K562 (cell line): ENCODE data around the gene ST8SIA4. TPM values are rescaled to one million over a fixed set of nuclear protein-coding genes. Genes with fewer than 3 reads are reported as not detected.

Experiments used
- BCOR ChIP-seq: fragments of 450-650 bp; IDR thresholded peaks from 2 replicates; pipeline ENCODE4 v1.6.1; 2016
- CBFB ChIP-seq: sonication (generic); formaldehyde crosslinking; IDR thresholded peaks from 2 replicates; pipeline ENCODE4 v1.4.0; 2020; ENCODE audit warnings: mild to moderate bottlenecking, missing genetic modification reagents
- COPS2 ChIP-seq: fragments of 450-650 bp; conservative IDR thresholded peaks from 2 replicates; pipeline ENCODE4 v1.6.1; 2016; ENCODE audit warnings: mild to moderate bottlenecking, moderate library complexity
- DACH1 ChIP-seq: fragments of 450-650 bp; IDR thresholded peaks from 2 replicates; pipeline ENCODE4 v1.6.1; 2018; ENCODE audit not compliant: partially characterized antibody
- EGR1 ChIP-seq: fragments of 450-650 bp; conservative IDR thresholded peaks from 2 replicates; pipeline ENCODE4 v1.6.1; 2017; ENCODE audit warnings: mild to moderate bottlenecking
- ELF2 ChIP-seq: fragments of 250-450 bp; sonication (Bioruptor Pico); IDR thresholded peaks from 2 replicates; pipeline ENCODE4 v1.5.0; 2021; ENCODE audit warnings: mild to moderate bottlenecking
- ESRRB ChIP-seq: fragments of 250-450 bp; sonication (Bioruptor Pico); IDR thresholded peaks from 2 replicates; pipeline ENCODE4 v1.5.0; 2020; ENCODE audit warnings: mild to moderate bottlenecking, moderate library complexity, borderline replicate concordance
- FOXJ2 ChIP-seq: fragments of 200-800 bp; sonication (Bioruptor generic); IDR thresholded peaks from 2 replicates; pipeline ENCODE4 v1.6.1; 2016; ENCODE audit warnings: missing genetic modification characterization, missing compliant biosample characterization
- KDM4B ChIP-seq, 2 experiments: fragments of 450-650 bp in 1 of 2; sonication (generic) in 1 of 2; IDR thresholded peaks; 2 replicates each; pipeline ENCODE4 v1.6.1; 2016 to 2017; ENCODE audit warnings: borderline replicate concordance in 2 of 2, antibody characterized with exemption in 1 of 2, low read depth in 1 of 2, mild to moderate bottlenecking in 1 of 2
- MEIS2 ChIP-seq: fragments of 450-650 bp; IDR thresholded peaks from 2 replicates; pipeline ENCODE4 v1.6.1; 2014; ENCODE audit warnings: mild to moderate bottlenecking; ENCODE audit not compliant: partially characterized antibody
- NELFE ChIP-seq: IDR thresholded peaks from 2 replicates; pipeline ENCODE4 v1.6.1; 2011; ENCODE audit warnings: mild to moderate bottlenecking; ENCODE audit not compliant: insufficient read depth, insufficient read length
- NFYB ChIP-seq: IDR thresholded peaks from 2 replicates; pipeline ENCODE4 v1.6.1; 2011; ENCODE audit warnings: mild to moderate bottlenecking, moderate library complexity; ENCODE audit not compliant: insufficient read length; ENCODE audit errors: extremely low read depth
- NRF1 ChIP-seq, 2 experiments: fragments of 450-650 bp; IDR thresholded peaks in 1 of 2; conservative IDR thresholded peaks in 1 of 2; 2 replicates each; pipeline ENCODE4 v1.6.1; 2014; ENCODE audit warnings: mild to moderate bottlenecking in 2 of 2
- PHF8 ChIP-seq: fragments of 200-600 bp; sonication (generic); IDR thresholded peaks from 2 replicates; pipeline ENCODE4 v1.6.1; 2012; ENCODE audit warnings: mixed run types, mild to moderate bottlenecking, inconsistent platforms, low read length, moderate library complexity, borderline replicate concordance
- POLR2A ChIP-seq: fragments of 450-650 bp; conservative IDR thresholded peaks from 2 replicates; pipeline ENCODE4 v1.6.1; 2016
- POLR2B ChIP-seq: fragments of 450-650 bp; IDR thresholded peaks from 2 replicates; pipeline ENCODE4 v1.6.1; 2018; ENCODE audit warnings: low read depth; ENCODE audit not compliant: partially characterized antibody
- POLR2G ChIP-seq: fragments of 200-400 bp; formaldehyde crosslinking; IDR thresholded peaks from 2 replicates; pipeline ENCODE4 v1.6.1; 2017; ENCODE audit warnings: low read depth, mild to moderate bottlenecking, antibody characterized with exemption, low read length, moderate library complexity
- POLR2H ChIP-seq: IDR thresholded peaks from 2 replicates; pipeline ENCODE4 v1.6.1; 2016; ENCODE audit warnings: missing genetic modification characterization, low read depth, mild to moderate bottlenecking, control low read depth, missing compliant biosample characterization, moderate library complexity
- RBM15 ChIP-seq: fragments of 200-400 bp; formaldehyde crosslinking; IDR thresholded peaks from 2 replicates; pipeline ENCODE4 v1.6.1; 2018; ENCODE audit warnings: mild to moderate bottlenecking, low read length, moderate library complexity; ENCODE audit not compliant: insufficient read depth
- TAF1 ChIP-seq: IDR thresholded peaks from 2 replicates; pipeline ENCODE4 v1.6.1; 2011; ENCODE audit warnings: mild to moderate bottlenecking, low read length, moderate library complexity; ENCODE audit not compliant: insufficient read depth, control insufficient read depth, severe bottlenecking; ENCODE audit errors: extremely low read depth
- ZNF239 ChIP-seq: fragments of 250-450 bp; sonication (Bioruptor Pico); IDR thresholded peaks from 2 replicates; pipeline ENCODE4 v1.4.0; 2020; ENCODE audit warnings: mild to moderate bottlenecking
- polyA plus RNA-seq, 8 experiments: library from polyadenylated mRNA; depleted of rRNA in 4 of 8; stranded (reverse) in 5 of 8; unstranded in 3 of 8; fragments of >200 nt; fragmentation: Nextera tagmentation in 2 of 8; fragmentation: Illumina TruSeq in 1 of 8; extraction: Ambion mirVana in 2 of 8; extraction: Trizol in 1 of 8; gene quantifications; 2 replicates each; pipeline versions ENCODE4 v1.2.1 to v1.2.3, GENCODE V29; 2011 to 2014; ENCODE audit warnings: inconsistent platforms in 1 of 8, missing spikeins in 1 of 8
- total RNA-seq, 7 experiments: library from RNA; depleted of rRNA in 6 of 7; stranded (reverse); fragments of >200 nt in 6 of 7; fragmentation: Illumina TruSeq in 2 of 7; extraction: Trizol in 2 of 7; gene quantifications; 2 replicates each; pipeline versions ENCODE4 v1.2.1 to v1.2.3, GENCODE V29; 2011 to 2021; ENCODE audit warnings: low replicate concordance in 1 of 7

ST8SIA4 gene
- total and polyA plus RNA-seq, 9 of the 15 experiments (the other 6 are each of a cell fraction or from before 2014, with no cell fraction given) = 0.22 to 2.0 (median 0.54) TPM

DNA sequence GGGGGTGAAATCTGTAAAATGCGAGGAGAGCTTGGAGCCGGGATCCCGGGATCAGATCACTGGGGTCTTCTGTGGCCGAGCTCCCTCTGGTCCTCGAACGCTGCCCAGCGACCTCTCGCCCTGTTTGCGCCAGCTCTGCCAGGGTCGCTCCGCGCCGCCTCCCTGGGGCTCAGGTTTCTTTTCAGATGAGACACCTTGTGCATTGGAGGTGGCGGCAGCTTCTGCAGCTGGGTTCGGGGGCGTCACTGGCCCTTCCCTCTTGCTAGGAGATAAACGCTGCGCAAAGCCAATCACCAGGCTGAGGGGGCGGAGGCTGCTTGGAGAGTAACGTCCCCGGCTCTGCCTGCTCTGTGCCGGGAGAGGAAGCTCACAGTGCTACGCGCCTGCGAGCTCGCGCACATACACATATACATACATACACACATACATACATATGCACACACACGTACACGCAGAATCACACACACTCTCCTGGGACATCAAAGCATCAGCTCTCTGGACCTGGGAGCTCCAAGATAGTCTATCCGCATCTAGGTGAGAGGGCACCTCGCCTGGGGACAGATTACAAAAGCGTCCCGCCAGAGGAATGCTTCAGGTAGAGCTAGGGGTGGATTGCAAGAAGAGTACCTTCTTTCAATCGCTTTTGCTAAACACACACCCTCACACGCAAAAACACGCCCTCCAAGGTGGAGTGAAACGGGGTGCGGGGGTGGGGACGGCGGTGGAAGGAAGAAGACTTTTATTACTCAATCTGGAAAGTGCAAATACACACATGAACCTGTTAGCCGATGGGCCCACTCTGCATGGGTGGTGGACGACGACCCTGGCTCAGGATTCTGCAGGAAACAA is at the start of gene ST8SIA4 (continued):
- TF ChIP-seq NRF1 (conservative IDR thresholded peaks at IDR 0.05 in 1 of 2, IDR thresholded peaks at IDR 0.05 in 1 of 2) = peak; percentile 57 to 66; a peak in 3 of 4 replicates
- TF ChIP-seq DACH1 = no peak
- no peak for TF ChIP-seq COPS2
- peak; percentile 15 for TF ChIP-seq TAF1
- peak; percentile 45; the same call in 1 of the 2 replicates for TF ChIP-seq EGR1
- no peak for TF ChIP-seq ESRRB (CRISPR knock-in tag)
- TF ChIP-seq MEIS2 = no peak
- TF ChIP-seq KDM4B (IDR thresholded peaks at IDR 0.05; ENCODE audit: borderline replicate concordance in 2 of 2, low read depth in 1 of 2) = no peak
- no peak for TF ChIP-seq NELFE
- no peak for TF ChIP-seq FOXJ2
- no peak for TF ChIP-seq ELF2 (CRISPR knock-in tag)
- no peak for TF ChIP-seq POLR2H (tag)
- no peak for TF ChIP-seq POLR2B
- no peak for TF ChIP-seq BCOR
- TF ChIP-seq ZNF239 = no peak
- TF ChIP-seq NFYB = peak; percentile 26
- peak; percentile 52; the same call in 1 of the 2 replicates for TF ChIP-seq POLR2A
- no peak for TF ChIP-seq CBFB (CRISPR knock-in tag)
- no peak for TF ChIP-seq RBM15
- TF ChIP-seq PHF8 = peak; percentile 25; the same call in 1 of the 2 replicates
- peak; percentile 58 for TF ChIP-seq POLR2G
